GM18858 (cell line): ENCODE measurements around the gene SBF2.
"Not testable (repeated sequence)": the region's sequence is repeated elsewhere in the genome, so short reads cannot be mapped to it uniquely, and the experiment has no call there.

Source experiments
- ATAC-seq: cut with Tn5 transposase; IDR thresholded peaks from one replicate; pipeline ENCODE4 v1.9.1; 2021; ENCODE audit not compliant: unreplicated experiment

SBF2 gene

GRCh38 chr11:10122326-10123197, 171.5 kb downstream of the SBF2 start:
- ATAC-seq, result no peak

DNA sequence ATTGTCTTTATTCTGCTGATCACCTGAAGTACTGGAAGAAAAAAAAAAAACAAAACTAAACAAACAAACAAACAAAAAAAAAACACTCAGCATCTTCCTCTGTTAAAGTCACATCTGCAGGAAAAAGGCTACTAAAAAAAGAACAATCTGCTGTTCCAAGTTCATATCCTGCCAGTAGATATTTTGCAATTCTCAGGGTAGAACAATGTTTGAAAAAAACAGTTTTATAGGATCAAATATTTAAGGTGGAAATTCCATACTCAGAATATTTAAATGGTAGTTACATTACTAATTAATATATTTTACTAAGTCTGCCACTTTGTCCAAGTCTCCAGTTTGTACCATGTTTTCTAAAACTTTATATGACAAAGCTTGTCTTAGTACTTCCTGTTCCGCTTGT, 175.2 kb downstream of the SBF2 start:
- no peak for ATAC-seq

DNA sequence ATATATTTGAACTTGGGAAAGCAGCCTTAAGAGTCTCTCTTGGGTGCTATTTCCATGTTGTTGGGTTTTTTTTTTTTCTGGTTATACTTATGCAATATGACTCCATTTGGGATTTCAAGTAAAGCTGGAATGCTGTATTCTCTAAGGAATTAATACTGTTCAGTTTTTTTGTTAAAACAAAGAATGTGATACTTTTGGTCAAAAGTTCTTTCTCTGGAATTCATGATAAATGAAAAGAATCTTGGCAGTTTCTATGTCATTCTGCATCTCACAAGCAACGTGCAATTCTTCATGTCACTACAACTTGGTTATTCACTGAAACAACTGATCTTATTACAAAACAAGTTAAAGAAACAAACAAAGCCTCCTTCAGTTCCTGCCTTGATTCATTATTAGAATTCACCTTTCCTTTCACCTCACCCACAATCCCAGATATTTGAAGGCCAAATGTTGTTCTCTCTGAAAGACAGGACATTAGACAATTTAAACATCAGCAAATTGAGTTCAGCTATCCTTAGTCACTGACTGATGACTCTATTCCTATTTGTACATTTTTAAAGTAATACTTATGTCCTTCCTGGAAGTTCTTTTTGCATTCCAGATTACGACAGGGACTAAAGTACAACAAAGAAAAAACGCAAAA, 176.2 kb downstream of the SBF2 start:
- no peak for ATAC-seq

GRCh38 chr11:10116588-10116987, 177.4 kb downstream of the SBF2 start:
- no peak for ATAC-seq

DNA sequence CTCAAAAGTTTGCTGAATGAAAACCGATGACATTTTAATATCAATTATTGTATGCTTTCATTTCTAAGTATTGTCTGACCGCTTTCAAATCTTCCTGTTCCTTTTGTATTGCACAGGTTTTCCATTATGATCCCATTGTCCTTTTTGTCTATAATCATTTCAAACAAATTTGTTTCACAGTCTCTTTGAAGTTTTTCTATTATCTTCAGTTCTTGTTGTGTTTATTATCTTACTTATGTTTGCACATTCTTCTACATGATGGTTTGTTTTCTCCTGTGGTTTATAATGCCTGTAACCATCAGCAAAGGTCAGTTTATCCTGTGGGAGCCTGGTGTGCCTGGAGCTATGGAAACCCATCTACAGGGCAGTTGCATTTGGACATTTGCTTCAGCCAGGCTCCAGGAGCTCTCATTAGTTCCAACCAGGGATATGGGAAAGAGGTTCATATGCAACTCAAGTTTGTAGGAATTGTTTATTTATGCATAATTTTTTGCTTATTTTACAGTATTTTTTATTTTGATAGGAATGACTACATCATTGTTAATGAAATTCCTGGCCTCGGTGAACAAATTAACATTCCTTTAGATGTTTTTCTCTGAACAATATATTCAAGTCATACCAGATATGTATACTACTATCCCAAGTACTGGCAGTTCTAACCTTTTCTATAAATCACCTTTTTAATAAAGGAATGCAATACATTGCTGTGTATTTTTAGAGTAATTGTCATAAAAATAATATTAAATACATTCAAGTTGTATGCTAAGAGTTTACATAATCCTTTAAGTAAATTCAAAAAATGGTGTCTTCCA, 179.2 kb downstream of the SBF2 start:
- no peak for ATAC-seq

DNA sequence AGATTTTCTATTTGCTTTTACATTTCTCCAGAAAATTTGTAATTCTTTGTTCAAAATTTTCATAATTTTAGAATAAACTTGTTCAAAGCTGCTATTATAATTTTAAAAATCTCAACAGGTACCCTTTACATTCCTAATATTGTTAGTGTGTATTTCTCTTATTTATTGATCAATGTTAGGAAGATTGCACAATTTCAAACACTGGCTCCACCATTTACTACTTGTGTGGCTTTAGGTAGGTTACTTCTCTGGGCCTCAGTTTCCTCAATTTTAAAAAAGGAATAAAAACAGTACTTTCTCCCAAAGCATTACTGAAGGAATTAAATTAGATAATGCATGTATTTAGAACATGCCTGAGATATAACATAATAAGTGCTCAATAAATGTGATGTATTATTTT, 180.2 kb downstream of the SBF2 start:
- no peak for ATAC-seq

GRCh38 chr11:10109806-10110205, 184.2 kb downstream of the SBF2 start:
- no peak for ATAC-seq

DNA sequence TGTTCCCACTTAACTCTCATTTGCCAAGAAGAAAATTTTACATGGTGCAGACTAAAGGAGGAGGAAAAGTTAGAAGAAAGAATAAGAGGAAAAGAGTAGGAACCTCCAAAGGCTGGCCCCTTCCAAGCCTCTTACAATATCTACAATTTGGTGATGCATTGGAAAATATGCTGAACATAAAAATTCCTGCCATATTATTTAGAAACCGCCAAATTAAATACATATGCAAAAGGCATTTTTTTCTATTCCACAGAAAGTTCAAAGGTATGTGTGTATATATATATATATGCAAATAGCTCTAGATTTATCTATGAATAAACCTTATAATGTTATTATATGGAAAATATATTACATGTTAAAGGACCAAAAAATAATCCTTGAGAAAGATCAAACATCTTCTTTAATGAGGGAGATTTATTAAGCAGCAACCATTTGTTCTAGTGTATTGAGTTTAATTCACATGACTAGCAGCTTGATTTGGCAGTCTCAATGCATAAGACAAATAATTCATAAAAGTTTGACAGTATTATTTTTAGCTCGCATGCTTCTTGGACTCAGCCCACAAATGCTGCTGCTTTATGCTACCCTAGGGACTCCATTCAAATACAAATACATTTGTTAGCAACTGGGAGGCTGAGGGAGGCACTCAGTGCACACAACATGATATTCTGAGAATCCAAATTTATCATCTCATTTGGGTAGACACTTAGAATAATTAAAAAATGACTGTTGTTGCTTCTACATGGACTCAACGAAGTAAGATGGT, 184.9 kb downstream of the SBF2 start:
- no peak for ATAC-seq

- ATAC-seq, result no peak
Observed at GRCh38 chr11:10107497-10107896, 186.5 kb downstream of the SBF2 start.

DNA sequence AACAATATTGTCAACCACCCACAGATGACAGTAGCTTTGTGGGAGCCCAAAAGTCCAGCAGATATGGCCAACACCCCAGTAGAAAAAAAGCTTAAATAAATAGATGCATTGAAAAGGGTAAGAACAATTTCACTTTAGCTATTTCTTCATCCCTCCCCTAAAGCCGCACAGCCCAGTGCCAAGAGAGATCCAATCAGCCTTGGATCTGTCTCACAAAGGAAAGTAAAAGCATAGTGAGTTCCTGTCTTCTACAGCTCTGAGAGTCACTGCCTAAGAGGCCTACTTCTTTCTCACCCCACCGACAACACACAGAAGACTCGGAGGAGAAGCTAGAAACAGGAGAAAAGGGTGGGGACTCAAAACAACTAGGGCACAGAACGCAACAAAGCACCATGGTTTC, 196.4 kb downstream of the SBF2 start:
- no peak for ATAC-seq

DNA sequence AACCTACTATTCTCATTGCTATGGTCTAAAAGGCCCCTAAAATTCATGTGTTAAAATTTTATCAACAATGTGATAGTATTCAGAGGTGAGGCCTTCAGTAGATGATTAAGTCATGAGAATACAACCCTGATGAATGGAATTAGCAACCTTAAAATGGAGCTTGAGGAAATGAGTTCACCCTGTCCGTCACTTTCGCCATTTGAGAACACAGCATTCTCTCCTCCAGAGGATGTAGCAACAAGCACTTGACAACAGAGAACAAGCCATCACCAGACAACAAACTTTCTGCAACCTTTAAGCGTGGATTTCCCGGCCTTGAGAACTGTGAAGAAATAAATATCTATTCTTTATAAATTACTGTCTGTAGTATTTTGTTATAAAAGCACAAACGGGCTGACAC, 197.0 kb downstream of the SBF2 start:
- no peak for ATAC-seq

GRCh38 chr11:10095412-10096208, 198.4 kb downstream of the SBF2 start:
- ATAC-seq, result no peak

- no peak for ATAC-seq
Observed at GRCh38 chr11:10092426-10092825, 201.6 kb downstream of the SBF2 start.

GRCh38 chr11:10091314-10092045, 202.5 kb downstream of the SBF2 start:
- no peak for ATAC-seq

DNA sequence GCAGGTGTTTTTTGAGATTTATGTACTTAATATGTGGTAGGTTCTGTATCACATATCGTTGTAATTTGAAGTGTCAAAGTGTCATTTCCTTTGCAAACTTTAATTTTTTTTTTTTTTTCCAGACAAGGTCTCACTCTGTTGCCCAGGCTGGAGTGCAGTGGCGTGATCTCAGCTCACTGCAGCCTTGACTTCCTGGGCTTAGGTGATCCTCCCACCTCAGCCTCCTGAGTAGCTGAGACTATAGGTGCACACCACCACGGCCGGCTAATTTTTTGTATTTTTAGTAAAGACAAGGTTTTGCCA, 206.1 kb downstream of the SBF2 start:
- ATAC-seq, result not testable (repeated sequence)

DNA sequence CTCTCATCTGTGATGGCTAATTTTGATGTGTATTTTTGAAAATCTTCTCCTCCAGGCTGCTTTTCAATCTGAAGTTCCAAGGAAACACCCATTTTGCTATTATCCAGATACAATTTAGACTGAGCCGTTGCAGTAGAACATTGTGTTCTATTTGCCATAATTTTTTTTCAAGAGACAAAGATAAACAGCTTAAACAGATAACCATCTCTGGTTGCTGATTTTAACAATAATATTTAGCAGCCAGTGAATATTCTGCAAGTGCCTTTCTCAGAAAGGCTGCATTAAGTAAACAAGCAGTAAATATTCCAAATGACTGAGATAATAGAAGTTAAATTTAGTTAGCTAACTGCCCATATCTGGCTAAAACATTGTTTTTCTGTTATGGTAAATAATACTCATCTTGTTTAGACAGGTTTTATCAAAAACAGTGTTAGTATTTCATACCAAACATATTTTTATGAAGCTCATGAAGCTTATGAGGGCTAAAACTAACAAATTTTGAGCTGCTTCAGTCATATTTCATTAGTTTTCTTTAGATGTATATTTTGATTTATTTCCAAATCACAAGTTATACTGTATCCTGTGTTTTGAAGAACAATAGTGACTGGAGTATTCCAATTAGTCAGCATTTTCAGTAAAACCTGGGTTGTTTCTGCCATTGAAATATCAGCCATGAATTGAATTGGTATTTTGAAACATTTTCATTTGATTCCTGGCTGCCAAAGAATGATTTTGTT, 206.7 kb downstream of the SBF2 start:
- no peak for ATAC-seq

DNA sequence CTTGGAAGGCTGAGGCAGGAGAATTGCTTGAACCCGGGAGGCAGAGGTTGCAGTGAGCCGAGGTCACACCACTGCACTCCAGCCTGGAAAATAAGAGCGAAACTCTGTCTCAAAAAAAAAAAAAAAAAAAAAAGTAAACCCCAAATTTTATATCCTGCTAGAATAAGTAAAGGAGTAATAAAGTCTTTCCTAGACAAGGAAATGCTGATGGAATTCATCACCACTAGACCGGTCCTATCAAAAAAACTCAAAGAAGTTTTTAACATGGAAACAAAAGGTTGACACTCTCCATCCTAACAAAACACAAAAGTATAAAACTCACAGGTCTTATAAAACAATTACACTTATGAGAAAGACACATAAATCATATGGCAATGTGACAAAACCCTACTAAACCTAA, 213.9 kb downstream of the SBF2 start:
- no peak for ATAC-seq

- no peak for ATAC-seq
Observed at GRCh38 chr11:10076458-10077141, 217.4 kb downstream of the SBF2 start.
